ENCODE results near the gene MPPED2.

- TF ChIP-seq, protein P1, sequence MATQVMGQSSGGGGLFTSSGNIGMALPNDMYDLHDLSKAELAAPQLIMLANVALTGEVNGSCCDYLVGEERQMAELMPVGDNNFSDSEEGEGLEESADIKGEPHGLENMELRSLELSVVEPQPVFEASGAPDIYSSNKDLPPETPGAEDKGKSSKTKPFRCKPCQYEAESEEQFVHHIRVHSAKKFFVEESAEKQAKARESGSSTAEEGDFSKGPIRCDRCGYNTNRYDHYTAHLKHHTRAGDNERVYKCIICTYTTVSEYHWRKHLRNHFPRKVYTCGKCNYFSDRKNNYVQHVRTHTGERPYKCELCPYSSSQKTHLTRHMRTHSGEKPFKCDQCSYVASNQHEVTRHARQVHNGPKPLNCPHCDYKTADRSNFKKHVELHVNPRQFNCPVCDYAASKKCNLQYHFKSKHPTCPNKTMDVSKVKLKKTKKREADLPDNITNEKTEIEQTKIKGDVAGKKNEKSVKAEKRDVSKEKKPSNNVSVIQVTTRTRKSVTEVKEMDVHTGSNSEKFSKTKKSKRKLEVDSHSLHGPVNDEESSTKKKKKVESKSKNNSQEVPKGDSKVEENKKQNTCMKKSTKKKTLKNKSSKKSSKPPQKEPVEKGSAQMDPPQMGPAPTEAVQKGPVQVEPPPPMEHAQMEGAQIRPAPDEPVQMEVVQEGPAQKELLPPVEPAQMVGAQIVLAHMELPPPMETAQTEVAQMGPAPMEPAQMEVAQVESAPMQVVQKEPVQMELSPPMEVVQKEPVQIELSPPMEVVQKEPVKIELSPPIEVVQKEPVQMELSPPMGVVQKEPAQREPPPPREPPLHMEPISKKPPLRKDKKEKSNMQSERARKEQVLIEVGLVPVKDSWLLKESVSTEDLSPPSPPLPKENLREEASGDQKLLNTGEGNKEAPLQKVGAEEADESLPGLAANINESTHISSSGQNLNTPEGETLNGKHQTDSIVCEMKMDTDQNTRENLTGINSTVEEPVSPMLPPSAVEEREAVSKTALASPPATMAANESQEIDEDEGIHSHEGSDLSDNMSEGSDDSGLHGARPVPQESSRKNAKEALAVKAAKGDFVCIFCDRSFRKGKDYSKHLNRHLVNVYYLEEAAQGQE (IDR thresholded peaks at IDR 0.05; ENCODE audit: insufficient replicate concordance, low read depth): no peak
- TF ChIP-seq CTCF (IDR thresholded peaks at IDR 0.05; ENCODE audit: insufficient read depth, low read length) (no peak), POLR2AphosphoS5 (IDR thresholded peaks at IDR 0.05; ENCODE audit: low read depth) (no peak)
Measured at GRCh38 chr11:30581675-30582074, 4.5 kb downstream of the MPPED2 start.

All from HL-60 (cell line).